ENCODE results near the gene ZC3H12D. TPM values are rescaled to one million over a fixed set of nuclear protein-coding genes. Genes with fewer than 3 reads are reported as not detected.

Gene ZC3H12D
- total and polyA plus RNA-seq, 2 donors (not counting 3 experiments of a cell fraction or from before 2014, with no cell fraction given), result 0.06 TPM; not detected in 1

DNA sequence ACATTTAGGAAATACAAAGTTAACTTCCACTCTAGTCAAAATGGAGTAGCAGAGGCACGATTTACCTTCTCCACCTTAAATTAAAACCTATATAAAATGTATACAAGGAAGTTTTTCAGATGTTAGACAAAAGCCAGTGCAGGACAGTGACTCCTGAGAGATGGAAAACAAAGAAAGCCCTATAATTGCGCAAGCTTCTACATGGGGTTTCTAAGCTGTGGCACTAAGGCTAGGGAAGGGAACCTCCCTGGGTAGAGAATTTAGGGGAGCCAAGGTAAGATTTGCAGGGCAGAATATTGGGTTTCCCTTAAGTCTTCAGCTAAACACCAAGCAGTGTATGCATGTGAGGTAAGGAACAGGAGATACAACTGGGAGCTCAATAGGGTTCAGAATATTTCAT lies 18.5 kb upstream of the ZC3H12D start:
- H3K4me3 ChIP-seq (replicated peaks in 1 of 3; ENCODE audit: insufficient read depth in 1 of 3, low read depth in 1 of 3, low read length in 3 of 3), result no peak overlapping the region
- no peak overlapping the region for H2AFZ ChIP-seq (ENCODE audit: low read depth, low read length)
- H3K9me1 ChIP-seq (replicated peaks; ENCODE audit: control insufficient read depth, extremely low read depth, insufficient read depth, low read length), result no peaks in the 10 kb centered on the region
- dilution Hi-C loops (cut with MboI; ENCODE audit: extremely low pct_ligation_motif_present, low sequenced_read_pairs), result no loop called here
- TF ChIP-seq, protein P1, sequence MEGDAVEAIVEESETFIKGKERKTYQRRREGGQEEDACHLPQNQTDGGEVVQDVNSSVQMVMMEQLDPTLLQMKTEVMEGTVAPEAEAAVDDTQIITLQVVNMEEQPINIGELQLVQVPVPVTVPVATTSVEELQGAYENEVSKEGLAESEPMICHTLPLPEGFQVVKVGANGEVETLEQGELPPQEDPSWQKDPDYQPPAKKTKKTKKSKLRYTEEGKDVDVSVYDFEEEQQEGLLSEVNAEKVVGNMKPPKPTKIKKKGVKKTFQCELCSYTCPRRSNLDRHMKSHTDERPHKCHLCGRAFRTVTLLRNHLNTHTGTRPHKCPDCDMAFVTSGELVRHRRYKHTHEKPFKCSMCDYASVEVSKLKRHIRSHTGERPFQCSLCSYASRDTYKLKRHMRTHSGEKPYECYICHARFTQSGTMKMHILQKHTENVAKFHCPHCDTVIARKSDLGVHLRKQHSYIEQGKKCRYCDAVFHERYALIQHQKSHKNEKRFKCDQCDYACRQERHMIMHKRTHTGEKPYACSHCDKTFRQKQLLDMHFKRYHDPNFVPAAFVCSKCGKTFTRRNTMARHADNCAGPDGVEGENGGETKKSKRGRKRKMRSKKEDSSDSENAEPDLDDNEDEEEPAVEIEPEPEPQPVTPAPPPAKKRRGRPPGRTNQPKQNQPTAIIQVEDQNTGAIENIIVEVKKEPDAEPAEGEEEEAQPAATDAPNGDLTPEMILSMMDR (IDR thresholded peaks at IDR 0.05; ENCODE audit: extremely low read depth in 1 of 2, insufficient read depth in 1 of 2, low read depth in 1 of 2, low read length in 2 of 2), result no peak
- no peak for TF ChIP-seq MYC (IDR thresholded peaks at IDR 0.05; ENCODE audit: low read depth, low read length)
- TF ChIP-seq GATA2 (IDR thresholded peaks at IDR 0.05; ENCODE audit: insufficient read depth, insufficient read length, low read depth, low read length), result no peak
- TF ChIP-seq, protein P2, sequence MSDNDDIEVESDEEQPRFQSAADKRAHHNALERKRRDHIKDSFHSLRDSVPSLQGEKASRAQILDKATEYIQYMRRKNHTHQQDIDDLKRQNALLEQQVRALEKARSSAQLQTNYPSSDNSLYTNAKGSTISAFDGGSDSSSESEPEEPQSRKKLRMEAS (IDR thresholded peaks at IDR 0.05; ENCODE audit: insufficient read depth, insufficient read length), result no peak
- no peak for TF ChIP-seq POLR2AphosphoS5 (IDR thresholded peaks at IDR 0.05; ENCODE audit: insufficient read depth, low read depth, low read length)
- no peak for TF ChIP-seq FOS (IDR thresholded peaks at IDR 0.05; ENCODE audit: borderline replicate concordance, insufficient read depth, low read length)
- TF ChIP-seq JUN (IDR thresholded peaks at IDR 0.05; ENCODE audit: borderline replicate concordance, insufficient read depth, insufficient read length, low read depth), result no peak
- no peak for TF ChIP-seq POLR2A (IDR thresholded peaks at IDR 0.05; ENCODE audit: low read depth, low read length)
- TF ChIP-seq EZH2 (IDR thresholded peaks at IDR 0.05; ENCODE audit: borderline replicate concordance, low read depth, low read length, severe bottlenecking), result no peak
- ChIA-PET POLR2A (no interaction called here), CTCF (interaction anchor here (1.2 to 2.1 kb wide), 2 partner anchors 14 kb away, joined by 4 to 10 read pairs; no protein-coding TSS in a partner anchor)
- H3K79me2 ChIP-seq (ENCODE audit: control insufficient read depth, insufficient read depth, low read length), result no peaks in the 10 kb centered on the region
- no peaks in the 10 kb centered on the region for H4K20me1 ChIP-seq (replicated peaks; ENCODE audit: control insufficient read depth, extremely low read depth, insufficient read depth, low read length)
- no peaks in the 10 kb centered on the region for H3K4me1 ChIP-seq (ENCODE audit: control insufficient read depth, extremely low read depth, insufficient read depth, low read length)
- H3K27me3 ChIP-seq (ENCODE audit: control insufficient read depth in 2 of 2, insufficient read depth in 2 of 2, low read length in 2 of 2), result no peaks in the 10 kb centered on the region
- H3K9me3 ChIP-seq (replicated peaks; ENCODE audit: control insufficient read depth, insufficient read depth, low read length), result no peaks in the 10 kb centered on the region
- no peaks in the 10 kb centered on the region for H3K36me3 ChIP-seq (ENCODE audit: control insufficient read depth in 2 of 2, extremely low read depth in 1 of 2, insufficient read depth in 2 of 2, low read length in 2 of 2)
- no peak overlapping the region for H3K4me2 ChIP-seq (ENCODE audit: insufficient read depth, low read length)
- intact Hi-C loops (cut with micrococcal nuclease), result no loop called here
- no TSS peak for BruUV-seq (replicated peaks)
- no peak overlapping the region for H3K27ac ChIP-seq (ENCODE audit: insufficient read depth, low read depth, low read length)
- H3K9ac ChIP-seq (replicated peaks; ENCODE audit: extremely low read depth, insufficient read depth, low read length), result no peak overlapping the region
- no peak for FAIRE-seq
- DNase-seq (ENCODE audit: low read depth, low spot score), result no peak

Data from endothelial cell of umbilical vein (primary cell).